ENCODE measurements around the gene MEGF8. TPM values are rescaled to one million over a fixed set of nuclear protein-coding genes. Genes with fewer than 3 reads are reported as not detected.
A peak's percentile ranks its signal among the peaks of the same experiment; 100 is the strongest.

The MEGF8 gene
- total and polyA plus RNA-seq, 5 experiments from 2014 or later: 0.23 to 10.2 (median 0.57) TPM

DNA sequence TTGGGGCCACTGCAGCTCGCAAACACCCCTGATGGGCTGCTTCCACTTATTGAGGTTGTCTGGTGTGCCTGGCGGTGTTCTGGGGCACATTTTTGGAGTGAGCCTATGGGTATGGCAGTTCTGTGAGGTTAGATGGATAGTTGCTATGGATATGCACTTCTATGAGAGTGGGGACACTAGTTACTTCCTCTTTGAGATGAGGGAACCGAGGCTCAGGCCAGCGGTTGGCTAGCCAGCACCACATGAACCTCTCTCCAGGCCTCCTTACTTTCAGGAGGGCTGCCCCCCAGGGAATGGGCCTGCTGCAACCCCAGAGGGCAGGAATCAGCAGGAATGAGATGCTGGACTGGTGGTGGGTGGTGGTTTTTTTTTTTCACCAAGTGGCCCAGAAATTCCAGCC lies 37.0 kb upstream of the MEGF8 start:
- no peak overlapping the region for H3K4me3 Mint-ChIP-seq
- POLR2A ChIA-PET: interaction anchor here (0.9 kb wide), 1 partner anchor 45 kb away, joined by 3 read pairs; no protein-coding TSS in a partner anchor
- peaks cover 15 to 28% (median 21%) of the 10 kb centered on the region in 4 donors for H3K4me1 Mint-ChIP-seq
- no peaks in the 10 kb centered on the region for H3K9me3 Mint-ChIP-seq
- no peak for DNase-seq
- H3K36me3 Mint-ChIP-seq: peaks cover 0 to 45% (median 0%) of the 10 kb centered on the region in 3 donors
- peak overlapping the region in 4 of 10 donors; percentile 6 to 62 (median 24) for H3K27ac Mint-ChIP-seq
- no peaks in the 10 kb centered on the region for H3K27me3 Mint-ChIP-seq
- no peak for ATAC-seq

DNA sequence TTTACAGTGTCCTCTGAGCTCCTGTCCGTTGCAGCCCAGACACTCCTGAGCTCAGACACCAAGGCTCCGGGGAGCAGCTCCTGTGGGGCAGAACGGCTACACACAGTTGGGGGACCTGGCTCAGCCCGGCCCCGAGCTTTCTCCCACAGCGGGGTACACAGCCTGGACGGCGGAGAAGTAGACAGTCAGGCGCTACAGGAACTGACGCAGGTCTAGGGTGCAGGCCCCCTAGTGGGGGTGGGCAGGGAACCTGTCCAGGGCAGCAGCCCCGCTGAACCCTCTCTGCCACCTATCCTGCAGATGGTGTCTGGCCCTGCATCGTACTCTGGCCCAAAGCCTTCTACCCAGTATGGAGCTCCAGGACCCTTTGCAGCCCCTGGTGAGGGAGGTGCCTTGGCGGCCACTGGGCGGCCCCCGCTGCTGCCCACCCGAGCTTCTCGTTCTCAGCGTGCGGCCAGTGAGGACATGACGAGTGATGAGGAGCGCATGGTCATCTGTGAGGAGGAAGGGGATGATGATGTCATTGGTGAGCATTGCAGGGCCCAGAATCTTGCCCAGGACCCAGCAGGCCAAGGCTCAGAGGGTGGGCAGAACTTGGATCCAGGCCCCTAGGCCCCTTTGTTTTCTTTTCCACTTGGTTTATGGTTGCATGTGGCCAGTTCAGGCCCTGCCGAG lies 36.4 kb upstream of the MEGF8 start:
- H3K9me3 Mint-ChIP-seq: no peaks in the 10 kb centered on the region
- no peak for ATAC-seq
- no peak for DNase-seq
- H3K4me1 Mint-ChIP-seq: peaks cover 15 to 28% (median 21%) of the 10 kb centered on the region in 4 donors
- peaks cover 0 to 46% (median 0%) of the 10 kb centered on the region in 3 donors for H3K36me3 Mint-ChIP-seq
- no peaks in the 10 kb centered on the region for H3K27me3 Mint-ChIP-seq
- POLR2A ChIA-PET: interaction anchor here (0.9 kb wide), 1 partner anchor 46 kb away, joined by 3 read pairs; no protein-coding TSS in a partner anchor
- no peak overlapping the region for H3K4me3 Mint-ChIP-seq
- H3K27ac Mint-ChIP-seq: no peak overlapping the region

DNA sequence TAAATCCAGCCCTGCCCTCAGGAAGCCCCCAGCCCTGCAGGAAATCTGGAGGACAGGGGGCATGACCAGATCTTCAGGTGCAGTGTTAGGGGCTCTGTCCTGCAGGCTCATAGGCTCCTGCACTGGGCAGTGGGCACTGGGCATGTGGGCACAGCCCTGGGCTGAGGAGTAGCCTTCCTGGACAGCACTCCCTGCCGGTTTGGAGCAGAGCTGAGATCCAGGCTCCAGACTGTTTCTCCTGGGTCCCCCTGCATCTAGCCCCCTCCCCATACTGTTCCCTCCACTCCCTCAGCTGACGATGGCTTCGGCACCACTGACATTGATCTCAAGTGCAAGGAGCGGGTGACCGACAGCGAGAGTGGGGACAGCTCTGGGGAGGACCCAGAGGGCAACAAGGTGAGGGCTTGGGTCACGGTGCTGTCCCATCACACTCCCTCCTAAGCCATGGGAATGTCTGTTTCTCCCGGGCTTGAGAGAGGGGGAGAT lies 35.8 kb upstream of the MEGF8 start:
- Mint-ChIP-seq H3K4me1 (peaks cover 15 to 26% (median 21%) of the 10 kb centered on the region in 4 donors), H3K4me3 (no peak overlapping the region), H3K27ac (no peak overlapping the region), H3K9me3 (no peaks in the 10 kb centered on the region), H3K36me3 (peaks cover 0 to 47% (median 0%) of the 10 kb centered on the region in 3 donors), H3K27me3 (no peaks in the 10 kb centered on the region)
- POLR2A ChIA-PET: interaction anchor here (1.5 kb wide), 1 partner anchor 14 kb away, joined by 5 read pairs; no protein-coding TSS in a partner anchor
- no peak for ATAC-seq
- DNase-seq: no peak

DNA sequence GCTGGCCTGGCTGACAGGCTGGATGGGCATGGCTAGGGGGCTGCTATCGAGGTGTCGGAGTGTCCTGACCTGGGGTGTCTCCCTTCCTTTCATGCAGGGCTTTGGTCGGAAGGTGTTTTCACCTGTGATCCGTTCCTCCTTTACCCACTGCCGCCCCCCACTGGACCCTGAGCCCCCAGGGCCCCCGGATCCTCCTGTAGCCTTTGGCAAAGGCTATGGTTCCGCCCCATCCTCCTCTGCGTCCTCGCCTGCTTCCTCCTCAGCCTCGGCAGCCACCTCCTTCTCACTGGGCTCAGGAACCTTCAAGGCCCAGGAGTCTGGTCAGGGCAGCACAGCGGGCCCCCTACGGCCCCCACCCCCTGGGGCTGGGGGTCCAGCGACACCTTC lies 35.3 kb upstream of the MEGF8 start:
- H3K4me1 Mint-ChIP-seq: peaks cover 10 to 21% (median 16%) of the 10 kb centered on the region in 4 donors
- no peaks in the 10 kb centered on the region for H3K27me3 Mint-ChIP-seq
- ATAC-seq: no peak
- H3K36me3 Mint-ChIP-seq: peaks cover 0 to 48% (median 0%) of the 10 kb centered on the region in 3 donors
- no peak for DNase-seq
- no peak overlapping the region for H3K27ac Mint-ChIP-seq
- no peak overlapping the region for H3K4me3 Mint-ChIP-seq
- POLR2A ChIA-PET: interaction anchor here (1.0 to 1.5 kb wide), 3 partner anchors 11 to 48 kb away, joined by 3 to 5 read pairs (median 3); partner anchors contain the start of gene GSK3A
- no peaks in the 10 kb centered on the region for H3K9me3 Mint-ChIP-seq

DNA sequence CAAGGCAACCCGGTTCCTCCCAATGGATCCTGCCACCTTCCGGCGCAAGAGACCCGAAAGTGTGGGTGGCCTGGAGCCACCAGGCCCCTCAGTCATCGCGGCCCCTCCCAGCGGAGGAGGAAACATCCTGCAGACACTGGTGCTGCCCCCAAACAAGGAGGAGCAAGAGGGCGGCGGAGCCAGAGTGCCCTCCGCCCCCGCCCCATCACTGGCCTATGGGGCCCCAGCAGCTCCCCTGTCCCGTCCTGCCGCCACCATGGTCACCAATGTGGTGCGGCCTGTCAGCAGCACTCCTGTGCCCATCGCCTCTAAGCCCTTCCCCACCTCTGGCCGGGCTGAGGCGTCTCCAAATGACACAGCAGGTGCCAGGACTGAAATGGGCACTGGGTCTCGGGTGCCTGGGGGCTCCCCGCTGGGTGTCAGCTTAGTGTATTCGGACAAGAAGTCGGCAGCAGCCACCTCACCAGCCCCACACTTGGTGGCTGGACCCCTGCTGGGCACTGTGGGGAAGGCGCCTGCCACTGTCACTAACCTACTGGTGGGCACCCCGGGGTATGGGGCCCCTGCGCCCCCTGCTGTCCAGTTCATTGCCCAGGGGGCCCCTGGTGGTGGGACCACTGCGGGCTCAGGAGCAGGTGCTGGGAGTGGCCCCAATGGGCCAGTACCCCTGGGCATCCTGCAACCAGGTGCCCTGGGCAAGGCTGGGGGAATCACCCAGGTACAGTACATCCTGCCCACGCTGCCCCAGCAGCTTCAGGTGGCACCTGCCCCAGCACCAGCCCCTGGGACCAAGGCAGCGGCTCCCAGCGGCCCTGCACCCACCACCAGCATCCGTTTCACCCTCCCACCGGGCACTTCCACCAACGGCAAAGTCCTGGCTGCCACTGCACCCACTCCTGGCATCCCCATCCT lies 34.7 kb upstream of the MEGF8 start:
- H3K27ac Mint-ChIP-seq: peak overlapping the region in 2 of 10 donors; percentile 6 to 84
- DNase-seq (peak in 9 of 10 donors; percentile 56 to 78 (median 63)), ATAC-seq (peak; percentile 78)
- peaks cover 9 to 15% (median 10%) of the 10 kb centered on the region in 4 donors for H3K4me1 Mint-ChIP-seq
- H3K27me3 Mint-ChIP-seq: no peaks in the 10 kb centered on the region
- H3K36me3 Mint-ChIP-seq: peaks cover 0 to 50% (median 0%) of the 10 kb centered on the region in 3 donors
- POLR2A ChIA-PET: interaction anchor here (1.0 to 1.5 kb wide), 3 partner anchors 11 to 49 kb away, joined by 3 to 5 read pairs (median 3); partner anchors contain the start of gene GSK3A
- H3K9me3 Mint-ChIP-seq: no peaks in the 10 kb centered on the region
- H3K4me3 Mint-ChIP-seq: no peak overlapping the region

DNA sequence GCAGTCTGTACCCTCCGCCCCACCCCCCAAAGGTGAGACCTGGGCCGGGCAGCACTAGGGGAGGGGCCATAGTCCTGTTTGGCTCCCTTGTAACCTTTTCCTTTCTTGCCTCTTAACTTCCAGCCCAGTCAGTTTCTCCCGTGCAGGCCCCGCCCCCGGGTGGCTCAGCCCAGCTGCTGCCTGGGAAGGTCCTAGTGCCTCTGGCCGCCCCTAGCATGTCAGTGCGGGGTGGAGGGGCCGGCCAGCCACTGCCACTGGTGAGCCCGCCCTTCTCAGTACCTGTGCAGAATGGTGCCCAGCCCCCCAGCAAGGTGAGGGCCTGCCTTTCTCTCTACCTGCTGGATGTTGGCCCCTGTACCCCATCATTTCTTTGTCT lies 34.0 kb upstream of the MEGF8 start:
- H3K27ac Mint-ChIP-seq: peak overlapping the region in 5 of 10 donors; percentile 6 to 84 (median 46)

DNA sequence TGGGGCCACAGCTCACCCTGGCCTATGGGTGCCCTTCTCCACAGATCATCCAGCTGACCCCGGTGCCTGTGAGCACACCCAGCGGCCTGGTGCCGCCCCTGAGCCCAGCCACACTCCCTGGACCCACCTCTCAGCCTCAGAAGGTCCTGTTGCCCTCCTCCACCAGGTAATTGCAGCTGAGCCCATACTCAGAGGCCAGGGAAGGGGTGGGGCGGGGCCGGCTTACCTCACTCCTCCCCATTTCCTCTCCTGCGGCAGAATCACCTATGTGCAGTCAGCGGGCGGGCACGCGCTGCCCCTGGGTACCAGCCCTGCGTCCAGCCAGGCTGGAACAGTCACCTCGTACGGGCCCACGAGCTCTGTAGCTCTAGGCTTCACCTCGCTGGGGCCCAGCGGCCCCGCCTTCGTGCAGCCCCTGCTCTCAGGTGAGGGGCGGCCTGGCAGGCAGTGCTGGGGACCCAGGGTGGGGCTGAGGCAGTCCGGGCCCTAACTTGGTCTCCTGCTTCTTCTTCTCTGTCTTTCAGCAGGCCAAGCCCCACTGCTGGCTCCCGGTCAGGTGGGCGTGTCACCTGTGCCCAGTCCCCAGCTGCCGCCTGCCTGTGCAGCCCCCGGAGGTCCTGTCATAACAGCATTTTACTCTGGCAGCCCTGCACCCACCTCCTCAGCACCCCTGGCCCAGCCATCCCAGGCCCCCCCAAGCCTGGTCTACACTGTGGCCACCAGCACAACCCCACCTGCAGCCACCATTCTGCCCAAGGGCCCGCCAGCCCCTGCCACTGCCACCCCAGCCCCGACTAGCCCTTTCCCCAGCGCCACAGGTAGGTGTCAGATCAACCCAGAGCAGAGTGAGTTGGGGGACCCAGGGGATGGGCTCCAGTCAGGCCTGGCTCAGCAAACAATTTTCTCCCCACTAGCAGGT lies 33.1 kb upstream of the MEGF8 start:
- Mint-ChIP-seq H3K27ac (peak overlapping the region in 3 of 10 donors; percentile 11 to 84 (median 22)), H3K4me3 (no peak overlapping the region), H3K4me1 (peaks cover 7 to 14% (median 8%) of the 10 kb centered on the region in 4 donors), H3K9me3 (no peaks in the 10 kb centered on the region), H3K27me3 (no peaks in the 10 kb centered on the region), H3K36me3 (peaks cover 0 to 46% (median 0%) of the 10 kb centered on the region in 3 donors)
- ATAC-seq (no peak), DNase-seq (no peak)
- POLR2A ChIA-PET: interaction anchor here (0.6 to 2.3 kb wide), 3 partner anchors 50 to 160 kb away, joined by 3 to 5 read pairs (median 3); partner anchors contain the start of genes GSK3A and POU2F2

More for the DNA sequence above, 34.0 kb upstream of the MEGF8 start:
- DNase-seq: no peak
- peaks cover 0 to 46% (median 0%) of the 10 kb centered on the region in 3 donors for H3K36me3 Mint-ChIP-seq
- H3K9me3 Mint-ChIP-seq: no peaks in the 10 kb centered on the region
- POLR2A ChIA-PET: interaction anchor here (0.6 kb wide), 1 partner anchor 79 kb away, joined by 3 read pairs; no protein-coding TSS in a partner anchor
- no peaks in the 10 kb centered on the region for H3K27me3 Mint-ChIP-seq
- no peak for ATAC-seq
- peaks cover 7 to 14% (median 8%) of the 10 kb centered on the region in 4 donors for H3K4me1 Mint-ChIP-seq
- no peak overlapping the region for H3K4me3 Mint-ChIP-seq

DNA sequence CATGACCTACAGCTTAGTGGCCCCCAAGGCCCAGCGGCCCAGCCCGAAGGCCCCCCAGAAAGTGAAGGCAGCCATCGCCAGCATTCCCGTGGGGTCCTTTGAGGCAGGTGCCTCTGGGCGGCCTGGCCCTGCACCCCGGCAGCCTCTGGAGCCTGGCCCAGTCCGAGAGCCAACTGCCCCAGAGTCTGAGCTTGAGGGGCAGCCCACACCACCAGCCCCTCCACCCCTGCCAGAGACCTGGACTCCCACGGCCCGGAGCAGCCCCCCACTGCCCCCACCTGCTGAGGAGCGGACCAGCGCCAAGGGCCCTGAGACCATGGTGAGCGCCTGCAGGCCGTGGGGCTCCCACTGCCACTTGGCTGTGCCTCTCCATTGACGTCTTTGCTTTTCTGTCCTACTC lies 32.5 kb upstream of the MEGF8 start:
- DNase-seq: no peak
- H3K27ac Mint-ChIP-seq: peak overlapping the region in 3 of 10 donors; percentile 11 to 81 (median 79)
- H3K27me3 Mint-ChIP-seq: no peaks in the 10 kb centered on the region
- no peak overlapping the region for H3K4me3 Mint-ChIP-seq
- H3K4me1 Mint-ChIP-seq: peaks cover 7 to 14% (median 8%) of the 10 kb centered on the region in 4 donors
- ATAC-seq: no peak
- H3K36me3 Mint-ChIP-seq: peaks cover 0 to 41% (median 0%) of the 10 kb centered on the region in 3 donors
- H3K9me3 Mint-ChIP-seq: no peaks in the 10 kb centered on the region
- POLR2A ChIA-PET: interaction anchor here (0.8 to 2.3 kb wide), 3 partner anchors 10 to 160 kb away, joined by 3 to 5 read pairs (median 3); partner anchors contain the start of genes GSK3A and POU2F2

DNA sequence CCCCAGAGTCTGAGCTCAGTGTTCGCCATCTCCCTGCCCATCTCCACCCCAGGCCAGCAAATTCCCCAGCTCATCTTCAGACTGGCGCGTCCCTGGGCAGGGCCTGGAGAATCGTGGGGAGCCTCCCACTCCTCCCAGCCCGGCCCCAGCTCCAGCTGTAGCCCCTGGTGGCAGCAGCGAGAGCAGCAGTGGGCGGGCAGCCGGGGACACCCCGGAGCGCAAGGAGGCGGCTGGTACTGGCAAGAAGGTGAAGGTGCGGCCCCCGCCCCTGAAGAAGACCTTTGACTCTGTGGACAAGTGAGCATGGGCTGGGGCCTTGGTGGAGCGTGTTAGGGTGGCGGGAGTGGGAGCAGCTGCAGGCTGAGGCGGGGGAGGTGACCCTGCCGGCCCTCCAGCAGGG lies 31.9 kb upstream of the MEGF8 start:
- H3K27me3 Mint-ChIP-seq: no peaks in the 10 kb centered on the region
- peak overlapping the region in 2 of 10 donors; percentile 65 to 79 for H3K27ac Mint-ChIP-seq
- H3K4me1 Mint-ChIP-seq: peaks cover 7 to 14% (median 8%) of the 10 kb centered on the region in 4 donors
- POLR2A ChIA-PET: interaction anchor here (0.8 to 2.3 kb wide), 3 partner anchors 11 to 161 kb away, joined by 3 to 5 read pairs (median 3); partner anchors contain the start of genes GSK3A and POU2F2
- H3K36me3 Mint-ChIP-seq: peaks cover 0 to 36% (median 0%) of the 10 kb centered on the region in 3 donors
- no peak overlapping the region for H3K4me3 Mint-ChIP-seq
- DNase-seq (no peak), ATAC-seq (no peak)
- H3K9me3 Mint-ChIP-seq: no peaks in the 10 kb centered on the region

DNA sequence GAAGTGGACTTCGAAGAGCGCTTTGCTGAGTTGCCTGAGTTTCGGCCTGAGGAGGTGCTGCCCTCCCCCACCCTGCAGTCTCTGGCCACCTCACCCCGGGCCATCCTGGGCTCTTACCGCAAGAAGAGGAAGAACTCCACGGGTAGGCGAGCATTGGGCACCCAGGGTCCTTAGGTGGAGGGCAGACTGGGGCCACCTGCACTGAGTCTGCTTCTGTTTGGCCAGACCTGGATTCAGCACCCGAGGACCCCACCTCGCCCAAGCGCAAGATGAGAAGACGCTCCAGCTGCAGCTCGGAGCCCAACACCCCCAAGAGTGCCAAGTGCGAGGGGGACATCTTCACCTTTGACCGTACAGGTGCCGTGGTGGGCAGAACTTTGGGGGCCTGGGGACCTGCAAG lies 31.5 kb upstream of the MEGF8 start:
- Mint-ChIP-seq H3K9me3 (no peaks in the 10 kb centered on the region), H3K4me1 (peaks cover 7 to 14% (median 8%) of the 10 kb centered on the region in 4 donors), H3K36me3 (peaks cover 0 to 34% (median 0%) of the 10 kb centered on the region in 3 donors), H3K4me3 (peak overlapping the region in 1 of 10 donors; percentile 45), H3K27me3 (no peaks in the 10 kb centered on the region), H3K27ac (peak overlapping the region in 3 of 10 donors; percentile 19 to 85 (median 28))
- POLR2A ChIA-PET: interaction anchor here (1.8 to 2.3 kb wide), 2 partner anchors 9 to 51 kb away, joined by 5 read pairs; partner anchors contain the start of gene GSK3A
- ATAC-seq (no peak), DNase-seq (no peak)

Data from naive thymus-derived CD8-positive, alpha-beta T cell (primary cell).